GM12892 (cell line): ENCODE measurements around the gene GAS6. TPM values are rescaled to one million over a fixed set of nuclear protein-coding genes. Genes with fewer than 3 reads are reported as not detected.
A peak's percentile ranks its signal among the peaks of the same experiment; 100 is the strongest.
"Not testable (repeated sequence)": the region's sequence is repeated elsewhere in the genome, so short reads cannot be mapped to it uniquely, and the experiment has no call there.

ENCODE experiments used
- DNase-seq: peaks from one replicate; pipeline ENCODE4 v3.0.0; 2011; ENCODE audit not compliant: insufficient read length
- FAIRE-seq: peaks from 2 replicates; lab custom pipeline; 2011; peaks lifted over from hg19 to GRCh38; lab: Jason Lieb, UNC
- POLR2A ChIP-seq: IDR thresholded peaks from 2 replicates; pipeline ENCODE4 v1.6.1; 2011; ENCODE audit warnings: low read depth, low read length, control low read depth
- POLR2AphosphoS5 ChIP-seq: IDR thresholded peaks from 2 replicates; pipeline ENCODE4 v1.6.1; 2011; ENCODE audit warnings: low read depth, low read length, control low read depth
- TAF1 ChIP-seq: IDR thresholded peaks from 2 replicates; pipeline ENCODE4 v1.6.1; 2011; ENCODE audit warnings: low read depth, mild to moderate bottlenecking, control low read depth, low read length, borderline replicate concordance
- polyA plus RNA-seq: library from polyadenylated mRNA; unstranded; fragments of >200 nt; gene quantifications from one replicate; pipeline ENCODE4 v1.2.1, GENCODE V29; 2012; ENCODE audit warnings: missing spikeins, inconsistent platforms; ENCODE audit not compliant: missing spikeins

The GAS6 gene
- 0.51 TPM for polyA plus RNA-seq

GRCh38 chr13:113863524-113864272 is at the start of gene GAS6:
Gene GAS6 (minus strand): TSS chr13:113864076. CDS start chr13:113863920, 156 bp downstream.
- peak; percentile 54 for DNase-seq

GRCh38 chr13:113913408-113913807 is 49.5 kb upstream of the GAS6 start:
- FAIRE-seq, DNase-seq: not testable (repeated sequence)

More at GRCh38 chr13:113863524-113864272, at the start of gene GAS6:
- no peak for TF ChIP-seq POLR2AphosphoS5
- no peak for TF ChIP-seq TAF1
- no peak for TF ChIP-seq POLR2A
- FAIRE-seq: no peak

- no peak for DNase-seq
- TF ChIP-seq TAF1: no peak
- no peak for FAIRE-seq
These were observed 48.7 kb upstream of the GAS6 start for GRCh38 chr13:113912596-113912995.

GRCh38 chr13:113907635-113908617 is 44.0 kb upstream of the GAS6 start:
- FAIRE-seq (no peak), DNase-seq (no peak)
- TF ChIP-seq POLR2AphosphoS5 (no peak), POLR2A (no peak), TAF1 (no peak)

- TF ChIP-seq POLR2A: no peak
- TF ChIP-seq TAF1: no peak
- TF ChIP-seq POLR2AphosphoS5: no peak
- no peak for DNase-seq
- FAIRE-seq: no peak
These were observed 42.7 kb upstream of the GAS6 start for GRCh38 chr13:113906571-113906970.

GRCh38 chr13:113905942-113906341 is 42.1 kb upstream of the GAS6 start:
- FAIRE-seq (no peak), DNase-seq (no peak)
- no peak for TF ChIP-seq TAF1
- TF ChIP-seq POLR2AphosphoS5: no peak
- no peak for TF ChIP-seq POLR2A

- TF ChIP-seq POLR2AphosphoS5: no peak
- TF ChIP-seq POLR2A: no peak
- TF ChIP-seq TAF1: no peak
- no peak for DNase-seq
- FAIRE-seq: no peak
These were observed 41.1 kb upstream of the GAS6 start for GRCh38 chr13:113905018-113905417.

GRCh38 chr13:113904411-113904810 is 40.5 kb upstream of the GAS6 start:
- FAIRE-seq (no peak), DNase-seq (no peak)
- TF ChIP-seq POLR2AphosphoS5 (no peak), POLR2A (no peak), TAF1 (no peak)

- no peak for FAIRE-seq
- TF ChIP-seq POLR2A (no peak), TAF1 (no peak)
These were observed 40.0 kb upstream of the GAS6 start for GRCh38 chr13:113903912-113904311.

GRCh38 chr13:113902986-113903775 is 39.3 kb upstream of the GAS6 start:
- FAIRE-seq: no peak
- DNase-seq: no peak
- TF ChIP-seq POLR2AphosphoS5: no peak
- no peak for TF ChIP-seq TAF1
- TF ChIP-seq POLR2A: no peak

More at GRCh38 chr13:113903912-113904311, 40.0 kb upstream of the GAS6 start:
- no peak for DNase-seq

- TF ChIP-seq POLR2A (no peak), POLR2AphosphoS5 (no peak), TAF1 (no peak)
- DNase-seq (no peak), FAIRE-seq (no peak)
These were observed 38.6 kb upstream of the GAS6 start for GRCh38 chr13:113902481-113902880.
